ENCODE measurements around the gene CYP20A1. TPM values are rescaled to one million over a fixed set of nuclear protein-coding genes. Genes with fewer than 3 reads are reported as not detected.
A peak's percentile ranks its signal among the peaks of the same experiment; 100 is the strongest.
"Not testable (repeated sequence)": the region's sequence is repeated elsewhere in the genome, so short reads cannot be mapped to it uniquely, and the experiment has no call there.

Gene CYP20A1
- total and polyA plus RNA-seq, 12 donors: 5.1 to 15.4 (median 10.7) TPM

DNA sequence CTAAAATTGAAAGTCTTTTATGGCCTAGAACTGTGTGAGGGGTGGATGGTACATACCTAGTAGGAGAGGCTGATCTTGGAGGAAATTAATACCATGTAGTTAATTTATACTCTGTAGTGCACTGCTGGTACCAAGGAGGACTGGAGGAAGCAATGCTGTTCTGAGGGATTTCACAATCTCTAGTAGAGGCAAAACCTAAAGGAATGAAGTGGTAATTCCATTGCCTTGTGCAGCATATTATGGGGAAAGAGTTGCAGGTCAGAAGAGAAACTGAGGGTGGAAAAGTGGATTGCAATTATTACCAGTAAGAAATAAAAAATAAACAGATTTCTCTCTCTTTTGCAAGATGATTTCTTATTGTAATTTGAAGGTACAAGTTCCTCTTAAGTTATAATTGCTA lies 91.6 kb downstream of the CYP20A1 start:
- Histone ChIP-seq H3K36me3 (peaks cover 0 to 14% (median 0%) of the 10 kb centered on the region in 9 donors), H3K27me3 (no peaks in the 10 kb centered on the region), H3K27ac (no peak overlapping the region), H3K9me3 (no peaks in the 10 kb centered on the region), H3K4me3 (no peak overlapping the region), H3K4me1 (peaks cover 0 to 48% (median 23%) of the 10 kb centered on the region in 9 donors)
- TF ChIP-seq, protein P1, sequence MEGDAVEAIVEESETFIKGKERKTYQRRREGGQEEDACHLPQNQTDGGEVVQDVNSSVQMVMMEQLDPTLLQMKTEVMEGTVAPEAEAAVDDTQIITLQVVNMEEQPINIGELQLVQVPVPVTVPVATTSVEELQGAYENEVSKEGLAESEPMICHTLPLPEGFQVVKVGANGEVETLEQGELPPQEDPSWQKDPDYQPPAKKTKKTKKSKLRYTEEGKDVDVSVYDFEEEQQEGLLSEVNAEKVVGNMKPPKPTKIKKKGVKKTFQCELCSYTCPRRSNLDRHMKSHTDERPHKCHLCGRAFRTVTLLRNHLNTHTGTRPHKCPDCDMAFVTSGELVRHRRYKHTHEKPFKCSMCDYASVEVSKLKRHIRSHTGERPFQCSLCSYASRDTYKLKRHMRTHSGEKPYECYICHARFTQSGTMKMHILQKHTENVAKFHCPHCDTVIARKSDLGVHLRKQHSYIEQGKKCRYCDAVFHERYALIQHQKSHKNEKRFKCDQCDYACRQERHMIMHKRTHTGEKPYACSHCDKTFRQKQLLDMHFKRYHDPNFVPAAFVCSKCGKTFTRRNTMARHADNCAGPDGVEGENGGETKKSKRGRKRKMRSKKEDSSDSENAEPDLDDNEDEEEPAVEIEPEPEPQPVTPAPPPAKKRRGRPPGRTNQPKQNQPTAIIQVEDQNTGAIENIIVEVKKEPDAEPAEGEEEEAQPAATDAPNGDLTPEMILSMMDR (IDR thresholded peaks at IDR 0.05): no peak
- DNase-seq: no peak
- no peak for ATAC-seq
- intact Hi-C loops (cut with DNase I): no loop called here

DNA sequence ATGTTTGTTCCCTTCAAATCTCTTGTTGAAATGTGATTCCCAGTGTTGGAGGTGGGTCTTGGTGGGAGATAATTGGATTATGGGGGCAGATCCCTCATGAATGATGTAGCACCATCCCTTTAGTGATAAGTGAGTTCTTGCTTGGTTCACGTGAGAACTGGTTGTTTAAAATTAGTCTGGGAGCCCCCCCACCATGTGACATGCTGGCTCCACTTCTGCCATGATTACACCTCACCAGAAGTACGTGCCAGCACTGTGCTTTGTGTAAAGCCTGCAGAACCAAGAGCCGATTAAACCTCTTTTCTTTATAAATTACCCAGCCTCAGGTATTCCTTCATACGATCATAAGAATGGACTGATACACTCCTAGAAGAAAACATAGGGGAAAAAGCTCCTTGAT lies 99.5 kb downstream of the CYP20A1 start:
- peak in 6 of 8 donors; percentile 43 to 74 (median 61) for ATAC-seq
- Histone ChIP-seq H3K9me3 (no peaks in the 10 kb centered on the region), H3K4me1 (peaks cover 0 to 54% (median 17%) of the 10 kb centered on the region in 9 donors), H3K27ac (peak overlapping the region in 3 of 10 donors; percentile 5 to 52 (median 16)), H3K27me3 (no peaks in the 10 kb centered on the region), H3K4me3 (no peak overlapping the region), H3K36me3 (peaks cover 0 to 18% (median 0%) of the 10 kb centered on the region in 9 donors)
- DNase-seq: peak in 1 of 2 donors; percentile 28
- WGBS, 2 donors: 44 to 69% methylated on average over 4 of the region's 4 CpGs
- intact Hi-C loops (cut with DNase I): no loop called here
- TF ChIP-seq, protein P1 (IDR thresholded peaks at IDR 0.05): no peak

DNA sequence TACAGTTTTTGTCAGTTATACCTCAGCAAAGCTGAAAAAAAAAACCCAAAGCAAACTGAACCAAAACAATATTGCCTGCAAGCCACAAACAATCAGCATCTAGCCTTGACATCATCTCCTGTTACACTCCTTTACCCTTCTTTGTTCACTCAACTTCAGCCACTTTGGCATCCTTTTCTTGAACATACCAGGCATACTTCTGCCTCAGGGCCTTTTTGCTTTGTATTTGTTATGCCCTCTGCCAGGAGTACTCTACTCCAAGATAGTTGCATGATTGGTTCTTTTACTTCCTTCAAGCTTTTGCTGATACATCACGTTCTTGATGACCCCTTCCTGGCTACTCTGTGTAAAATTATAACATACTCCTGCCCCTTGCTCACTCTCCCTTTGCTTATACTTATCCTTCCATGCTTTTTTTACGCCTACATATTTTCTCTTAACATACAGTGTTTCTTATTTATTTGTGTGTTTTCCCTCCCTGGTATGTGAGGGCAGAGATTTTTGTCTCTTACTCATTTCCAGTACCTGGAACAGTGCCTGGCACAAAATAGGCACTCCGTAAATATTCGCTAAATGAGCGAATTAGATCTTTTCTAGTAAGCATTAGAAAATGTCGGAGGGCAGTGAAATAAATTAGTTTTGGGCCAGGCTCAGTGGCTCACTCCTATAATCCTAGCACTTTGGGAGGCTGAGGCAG lies 102.1 kb downstream of the CYP20A1 start:
- 83 to 88% methylated on average over 6 of the region's 6 CpGs for WGBS, 2 donors
- Histone ChIP-seq H3K4me3 (no peak overlapping the region), H3K9me3 (no peaks in the 10 kb centered on the region), H3K4me1 (peaks cover 0 to 47% (median 17%) of the 10 kb centered on the region in 9 donors), H3K27ac (peak overlapping the region in 2 of 10 donors; percentile 22 to 51), H3K36me3 (peaks cover 0 to 19% (median 0%) of the 10 kb centered on the region in 9 donors), H3K27me3 (no peaks in the 10 kb centered on the region)
- TF ChIP-seq, protein P1 (IDR thresholded peaks at IDR 0.05): no peak
- peak in 5 of 8 donors; percentile 23 to 53 (median 50) for ATAC-seq
- no peak for DNase-seq
- intact Hi-C loops (cut with DNase I): no loop called here

DNA sequence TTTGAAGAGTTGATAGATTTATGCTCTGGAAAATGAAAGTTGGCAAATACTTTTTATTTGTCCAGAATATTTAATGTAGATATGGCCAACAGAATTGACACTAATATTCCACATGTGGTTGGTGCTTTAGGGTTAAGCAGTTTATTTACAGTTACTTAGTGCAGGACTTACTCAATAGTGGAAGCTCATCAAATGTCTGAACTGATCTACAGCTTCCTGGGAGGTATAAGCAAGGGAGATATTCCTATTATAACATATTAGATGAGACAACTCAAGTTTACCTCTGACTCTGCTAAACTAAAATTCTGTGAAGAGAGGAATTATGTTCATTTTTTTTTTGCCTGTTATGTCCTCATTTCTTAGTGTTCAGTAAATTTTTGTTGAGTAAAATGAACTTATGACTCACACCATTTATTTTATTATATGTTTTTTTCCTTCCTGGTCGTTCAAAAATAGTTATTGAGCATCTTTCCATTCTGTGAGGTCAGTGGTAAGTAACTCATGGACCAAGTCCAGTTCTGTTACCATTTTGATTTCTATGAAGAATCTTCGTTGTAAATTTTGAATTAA lies 103.0 kb downstream of the CYP20A1 start:
- ATAC-seq: no peak
- H3K27ac ChIP-seq: no peak overlapping the region
- WGBS, 2 donors: 75 to 81% methylated on average over 2 of the region's 2 CpGs

DNA sequence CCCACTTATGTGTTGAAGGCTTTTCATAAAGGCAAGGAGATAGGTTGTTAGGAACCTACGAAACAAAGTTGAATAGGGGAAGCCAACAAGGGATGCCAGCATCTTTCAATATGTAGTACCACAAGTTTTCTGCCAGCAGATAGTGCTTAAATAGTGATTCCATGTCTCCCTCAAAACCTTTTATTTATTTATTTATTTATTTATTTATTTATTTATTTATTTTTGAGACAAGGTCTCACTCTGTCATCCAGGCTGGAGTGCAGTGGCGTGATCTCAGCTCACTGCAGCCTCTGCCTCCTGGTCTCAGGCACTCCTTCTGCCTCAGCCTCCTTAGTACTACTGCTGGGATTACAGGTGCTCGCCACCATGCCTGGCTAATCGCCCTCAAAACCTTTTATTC lies 103.6 kb downstream of the CYP20A1 start:
- H3K4me1 ChIP-seq: peaks cover 0 to 59% (median 17%) of the 10 kb centered on the region in 9 donors
- ATAC-seq; H3K27ac ChIP-seq; intact Hi-C loops (cut with DNase I); H3K4me3 ChIP-seq; H3K9me3 ChIP-seq; DNase-seq; H3K27me3 ChIP-seq: not testable (repeated sequence)
- H3K36me3 ChIP-seq: peaks cover 0 to 19% (median 0%) of the 10 kb centered on the region in 9 donors
- WGBS, 2 donors: 95 to 97% methylated on average over 4 of the region's 4 CpGs

More for the DNA sequence above, 103.0 kb downstream of the CYP20A1 start:
- peaks cover 0 to 54% (median 17%) of the 10 kb centered on the region in 9 donors for H3K4me1 ChIP-seq
- peaks cover 0 to 19% (median 0%) of the 10 kb centered on the region in 9 donors for H3K36me3 ChIP-seq
- no peaks in the 10 kb centered on the region for H3K9me3 ChIP-seq
- intact Hi-C loops (cut with DNase I): no loop called here
- TF ChIP-seq, protein P1 (IDR thresholded peaks at IDR 0.05): no peak
- no peak for DNase-seq
- no peaks in the 10 kb centered on the region for H3K27me3 ChIP-seq
- no peak overlapping the region for H3K4me3 ChIP-seq
